ENCODE data around the gene UBASH3A.

UBASH3A gene

GRCh38 chr21:42377211-42377950 lies 26.3 kb upstream of the UBASH3A start:
- no peak for TF ChIP-seq CTCF (IDR thresholded peaks at IDR 0.05; ENCODE audit: control insufficient read depth, insufficient read depth, low read depth, low read length, missing control alignments)
- H3K4me3 ChIP-seq (ENCODE audit: control insufficient read depth, low read depth, low read length) = no peak overlapping the region
- DNase-seq (ENCODE audit: low read depth) = no peak

GRCh38 chr21:42377951-42378340 lies 25.8 kb upstream of the UBASH3A start:
- TF ChIP-seq CTCF (IDR thresholded peaks at IDR 0.05; ENCODE audit: control insufficient read depth, insufficient read depth, low read depth, low read length, missing control alignments) = no peak
- DNase-seq (ENCODE audit: low read depth) = no peak

GRCh38 chr21:42378418-42378817 lies 25.3 kb upstream of the UBASH3A start:
- no peak for TF ChIP-seq CTCF (IDR thresholded peaks at IDR 0.05; ENCODE audit: control insufficient read depth, insufficient read depth, low read depth, low read length, missing control alignments)
- DNase-seq (ENCODE audit: low read depth) = no peak
- H3K4me3 ChIP-seq (ENCODE audit: control insufficient read depth, low read depth, low read length) = no peak overlapping the region

More at GRCh38 chr21:42377951-42378340, 25.8 kb upstream of the UBASH3A start:
- H3K4me3 ChIP-seq (ENCODE audit: control insufficient read depth, low read depth, low read length) = no peak overlapping the region

DNA sequence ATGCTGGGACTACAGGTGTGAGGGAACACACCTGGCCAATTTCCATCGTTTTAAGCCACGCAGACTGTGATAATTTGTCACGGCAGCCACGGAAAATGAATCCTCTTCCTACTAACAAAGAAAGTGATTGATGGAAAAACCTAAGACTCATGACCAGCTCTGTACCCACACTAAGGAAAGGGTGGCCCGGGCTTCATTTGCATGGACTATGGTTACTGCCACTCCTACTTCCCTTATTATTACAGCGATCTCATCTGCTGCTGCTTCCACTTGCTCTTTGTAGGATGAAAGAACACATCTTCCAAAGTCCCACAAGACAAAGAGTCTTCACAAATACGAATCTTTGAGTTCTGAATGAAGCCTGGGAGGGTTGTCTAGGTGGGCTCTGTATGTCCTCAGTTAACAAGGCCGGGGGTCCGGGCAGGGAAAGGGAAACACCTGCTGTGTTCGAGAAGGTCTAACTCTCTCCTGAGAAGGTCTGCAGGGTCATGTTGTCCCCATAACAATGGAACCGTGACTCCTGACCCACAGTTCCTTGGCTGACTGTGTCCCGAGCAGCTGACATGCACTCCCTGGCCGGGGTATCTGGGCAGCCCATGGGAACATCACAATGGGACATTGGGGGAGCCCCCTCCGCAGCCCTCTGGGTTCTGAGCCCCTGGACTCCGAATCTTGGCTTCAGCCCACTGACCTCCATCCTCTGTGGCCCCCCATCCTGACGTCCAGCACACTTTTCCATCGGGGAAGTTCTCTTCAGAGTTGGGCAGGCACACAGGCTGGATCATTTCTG lies 24.1 kb upstream of the UBASH3A start:
- no peak for TF ChIP-seq CTCF (IDR thresholded peaks at IDR 0.05; ENCODE audit: control insufficient read depth, insufficient read depth, low read depth, low read length, missing control alignments)
- H3K4me3 ChIP-seq (ENCODE audit: control insufficient read depth, low read depth, low read length) = no peak overlapping the region
- DNase-seq (ENCODE audit: low read depth) = no peak

DNA sequence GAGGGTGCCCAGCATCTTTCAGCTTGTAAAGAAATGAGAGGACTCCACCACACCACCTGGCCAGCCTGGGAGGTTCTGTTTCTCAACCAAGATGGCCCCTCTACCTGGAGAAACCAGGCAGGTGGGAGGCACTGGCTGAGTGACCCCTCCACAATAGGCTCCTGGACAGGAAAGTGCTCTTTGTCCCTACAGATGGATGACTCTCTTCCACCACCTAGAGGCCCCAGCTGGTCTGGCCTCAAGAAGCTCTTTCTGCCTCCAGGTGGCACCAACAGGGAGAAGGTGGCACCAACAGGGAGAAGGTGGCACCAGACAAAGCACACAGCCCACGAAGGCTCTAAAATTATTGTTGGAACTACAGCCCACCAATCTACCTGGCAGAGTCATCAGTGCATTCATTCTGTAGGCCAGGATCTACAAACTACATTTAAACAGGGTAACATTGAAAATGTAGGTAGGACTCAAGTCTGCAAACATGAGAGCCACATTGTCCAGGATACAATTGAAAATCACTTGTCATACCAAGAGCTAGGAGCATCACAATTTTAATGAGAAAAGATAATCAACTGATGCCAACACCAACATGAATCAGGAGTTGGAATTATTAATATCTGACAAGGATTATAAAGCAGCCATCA lies 22.2 kb upstream of the UBASH3A start:
- H3K4me3 ChIP-seq (ENCODE audit: control insufficient read depth, low read depth, low read length) = no peak overlapping the region
- no peak for DNase-seq (ENCODE audit: low read depth)
- peak; percentile 60 for TF ChIP-seq CTCF (IDR thresholded peaks at IDR 0.05; ENCODE audit: control insufficient read depth, insufficient read depth, low read depth, low read length, missing control alignments)

GRCh38 chr21:42382915-42383314 lies 20.8 kb upstream of the UBASH3A start:
- no peak for TF ChIP-seq CTCF (IDR thresholded peaks at IDR 0.05; ENCODE audit: control insufficient read depth, insufficient read depth, low read depth, low read length, missing control alignments)
- no peak for DNase-seq (ENCODE audit: low read depth)
- no peak overlapping the region for H3K4me3 ChIP-seq (ENCODE audit: control insufficient read depth, low read depth, low read length)
